GM23338 (cell line): Measurements from ENCODE around the gene SPC24. TPM values are rescaled to one million over a fixed set of nuclear protein-coding genes. Genes with fewer than 3 reads are reported as not detected.

Source experiments
- ATAC-seq: fragments of 200-7000 bp; cut with Tn5 transposase; 3 replicates; pipeline ENCODE4 v1.9.1; 2020
- DNase-seq: peaks from one replicate; pipeline ENCODE4 v3.0.0-alpha.2; 2015; ENCODE audit warnings: low spot score
- H2AFZ ChIP-seq: fragments of 200-600 bp; sonication (generic); 2 replicates; pipeline ENCODE4 v1.8.0; 2016; ENCODE audit warnings: antibody characterized with exemption, mild to moderate bottlenecking, moderate library complexity
- H3F3A ChIP-seq: fragments of 200-600 bp; sonication (generic); replicated peaks from 2 replicates; pipeline ENCODE4 v1.8.0; 2017; ENCODE audit warnings: antibody characterized with exemption, mixed run types, low read depth
- H3K27ac ChIP-seq: fragments of 200-600 bp; sonication (generic); 2 replicates; pipeline ENCODE4 v1.6.1; 2016; ENCODE audit warnings: low read depth
- H3K27me3 ChIP-seq: fragments of 200-600 bp; sonication (generic); 2 replicates; pipeline ENCODE4 v1.8.0; 2016; ENCODE audit warnings: mild to moderate bottlenecking, mixed run types, moderate library complexity; ENCODE audit not compliant: insufficient read depth
- H3K36me3 ChIP-seq: fragments of 200-600 bp; sonication (generic); 2 replicates; pipeline ENCODE4 v1.8.0; 2016; ENCODE audit warnings: mild to moderate bottlenecking; ENCODE audit not compliant: insufficient read depth
- H3K4me1 ChIP-seq: fragments of 200-600 bp; sonication (generic); 2 replicates; pipeline ENCODE4 v1.8.0; 2016; ENCODE audit warnings: mild to moderate bottlenecking, moderate library complexity; ENCODE audit not compliant: insufficient read depth
- H3K4me2 ChIP-seq: fragments of 200-600 bp; sonication (generic); 2 replicates; pipeline ENCODE4 v1.7.1; 2017; ENCODE audit warnings: mixed run types
- H3K4me3 ChIP-seq: fragments of 200-600 bp; sonication (generic); 2 replicates; pipeline ENCODE4 v1.6.1; 2016; ENCODE audit warnings: mixed run types
- H3K79me2 ChIP-seq: fragments of 200-600 bp; sonication (generic); replicated peaks from 2 replicates; pipeline ENCODE4 v1.8.0; 2017; ENCODE audit warnings: mild to moderate bottlenecking; ENCODE audit not compliant: insufficient read depth
- H3K9me2 ChIP-seq: fragments of 200-600 bp; sonication (generic); 2 replicates; pipeline ENCODE4 v1.8.0; 2017; ENCODE audit not compliant: insufficient read depth
- H4K20me1 ChIP-seq: fragments of 200-600 bp; sonication (generic); replicated peaks from 2 replicates; pipeline ENCODE4 v1.8.0; 2017; ENCODE audit warnings: mild to moderate bottlenecking; ENCODE audit not compliant: insufficient read depth
- H3K27ac Mint-ChIP-seq: 2 replicates; pipeline ENCODE4 v1.8.0; 2020; ENCODE audit warnings: inconsistent platforms, mild to moderate bottlenecking, moderate library complexity, mixed read lengths
- H3K27me3 Mint-ChIP-seq: 3 replicates; pipeline ENCODE4 v1.8.0; 2022; ENCODE audit warnings: low read depth, mild to moderate bottlenecking, moderate library complexity, mixed read lengths, inconsistent platforms; ENCODE audit not compliant: insufficient read depth, poor library complexity
- H3K36me3 Mint-ChIP-seq: 3 replicates; pipeline ENCODE4 v1.8.0; 2021; ENCODE audit warnings: low read depth, mild to moderate bottlenecking, inconsistent platforms, moderate library complexity, mixed read lengths
- H3K4me1 Mint-ChIP-seq: 3 replicates; pipeline ENCODE4 v1.8.0; 2020; ENCODE audit warnings: mild to moderate bottlenecking, inconsistent platforms, mixed read lengths
- H3K4me3 Mint-ChIP-seq: 3 replicates; pipeline ENCODE4 v1.8.0; 2021; ENCODE audit warnings: moderate library complexity, mild to moderate bottlenecking, inconsistent platforms, mixed read lengths
- H3K9me3 Mint-ChIP-seq: 3 replicates; pipeline ENCODE4 v1.8.0; 2020; ENCODE audit warnings: moderate library complexity, mild to moderate bottlenecking, inconsistent platforms, mixed read lengths
- CREB1 ChIP-seq: fragments of 250-450 bp; sonication (Bioruptor Pico); IDR thresholded peaks from 2 replicates; pipeline ENCODE4 v1.5.0; 2020; ENCODE audit warnings: low read depth, mild to moderate bottlenecking, moderate library complexity
- CTCF ChIP-seq, 2 experiments: fragments of 200-600 bp in 1 of 2; sonication (generic) in 1 of 2; conservative IDR thresholded peaks; 2 replicates each; pipeline versions ENCODE4 v1.5.1 to v1.6.1; 2016 to 2017; ENCODE audit warnings: antibody characterized with exemption in 2 of 2, low read depth in 2 of 2, mild to moderate bottlenecking in 2 of 2, moderate library complexity in 1 of 2
- ETS1 ChIP-seq: IDR thresholded peaks from 2 replicates; pipeline ENCODE4 v1.6.1; 2016; ENCODE audit warnings: antibody characterized with exemption
- EZH2 ChIP-seq: fragments of 200-600 bp; sonication (generic); IDR thresholded peaks from one replicate; pipeline ENCODE4 v1.8.0; 2017; ENCODE audit warnings: antibody characterized with exemption, mild to moderate bottlenecking, low read depth; ENCODE audit not compliant: unreplicated experiment
- EZH2phosphoT487 ChIP-seq: fragments of 200-600 bp; sonication (generic); IDR thresholded peaks from one replicate; pipeline ENCODE4 v1.8.1; 2018; ENCODE audit warnings: antibody characterized with exemption; ENCODE audit not compliant: unreplicated experiment
- JUNB ChIP-seq: IDR thresholded peaks from one replicate; pipeline ENCODE4 v1.6.1; 2016; ENCODE audit warnings: antibody characterized with exemption; ENCODE audit not compliant: unreplicated experiment
- NANOG ChIP-seq: IDR thresholded peaks from 2 replicates; pipeline ENCODE4 v1.6.1; 2016; ENCODE audit warnings: antibody characterized with exemption, borderline replicate concordance
- POLR2AphosphoS5 ChIP-seq: IDR thresholded peaks from 2 replicates; pipeline ENCODE4 v1.6.1; 2016; ENCODE audit warnings: antibody characterized with exemption, low read depth
- STAT1 ChIP-seq: IDR thresholded peaks from one replicate; pipeline ENCODE4 v1.6.1; 2016; ENCODE audit warnings: antibody characterized with exemption; ENCODE audit not compliant: unreplicated experiment
- ZNF114 ChIP-seq: fragments of 250-450 bp; sonication (Bioruptor Pico); IDR thresholded peaks from 2 replicates; pipeline ENCODE4 v1.5.0; 2020; ENCODE audit warnings: mild to moderate bottlenecking, moderate library complexity
- ZNF331 ChIP-seq: fragments of 250-450 bp; sonication (Bioruptor Pico); IDR thresholded peaks from 2 replicates; pipeline ENCODE4 v1.5.0; 2020; ENCODE audit warnings: low read depth, mild to moderate bottlenecking, moderate library complexity
- polyA plus RNA-seq: library from polyadenylated mRNA; unstranded; fragments of >200 nt; fragmentation: Nextera tagmentation; extraction: Ambion mirVana; gene quantifications from 2 replicates; pipeline ENCODE4 v1.2.1, GENCODE V29; 2016
- total RNA-seq: library from RNA; depleted of rRNA; stranded (reverse); fragments of >200 nt; shearing (Covaris generic); gene quantifications from 2 replicates; pipeline ENCODE4 v1.2.3, GENCODE V29; 2014
- TF ChIP-seq, protein P1 (sequence below): IDR thresholded peaks from one replicate; pipeline ENCODE4 v1.6.1; 2018; ENCODE audit warnings: antibody characterized with exemption; ENCODE audit not compliant: unreplicated experiment
- TF ChIP-seq, protein P2 (sequence below): fragments of 250-450 bp; sonication (Bioruptor Pico); IDR thresholded peaks from 2 replicates; pipeline ENCODE4 v1.5.0; 2020; ENCODE audit warnings: mild to moderate bottlenecking, moderate library complexity

SPC24 gene
- total and polyA plus RNA-seq, 2 experiments from 2014 or later, result 38.7 to 40.6 TPM

GRCh38 chr19:11198175-11198534 is 42.6 kb upstream of the SPC24 start:
- ATAC-seq, result no peak
- Histone ChIP-seq H2AFZ (0 out of 2 replicates have a peak overlapping the region, but pooled peaks have one; percentile 73), H3F3A (peaks cover 29% of the 10 kb centered on the region), H3K27ac (peak overlapping the region; percentile 68), H3K4me1 (peaks cover 8% of the 10 kb centered on the region; the same call in 1 of the 2 replicates), H3K4me2 (peak overlapping the region; percentile 74), H3K79me2 (no peaks in the 10 kb centered on the region), H3K27me3 (no peaks in the 10 kb centered on the region), H3K9me2 (no peaks in the 10 kb centered on the region), H3K4me3 (peak overlapping the region; percentile 83), H3K36me3 (no peaks in the 10 kb centered on the region), H4K20me1 (no peaks in the 10 kb centered on the region)
- Mint-ChIP-seq H3K27ac (no peak overlapping the region), H3K4me1 (peaks cover 4% of the 10 kb centered on the region), H3K4me3 (peak overlapping the region; percentile 75), H3K36me3 (peaks cover 11% of the 10 kb centered on the region; the same call in 2 of the 3 replicates), H3K9me3 (no peaks in the 10 kb centered on the region), H3K27me3 (peaks cover 9% of the 10 kb centered on the region)
- no peak for DNase-seq
- TF ChIP-seq CTCF (conservative IDR thresholded peaks at IDR 0.05; ENCODE audit: low read depth in 2 of 2) (no peak), JUNB (no peak), NANOG (no peak), CREB1 (CRISPR knock-in tag) (no peak), ZNF331 (CRISPR knock-in tag) (no peak), EZH2 (no peak), ZNF114 (no peak), ETS1 (no peak), STAT1 (no peak), EZH2phosphoT487 (no peak), POLR2AphosphoS5 (no peak)
- TF ChIP-seq, protein P1, sequence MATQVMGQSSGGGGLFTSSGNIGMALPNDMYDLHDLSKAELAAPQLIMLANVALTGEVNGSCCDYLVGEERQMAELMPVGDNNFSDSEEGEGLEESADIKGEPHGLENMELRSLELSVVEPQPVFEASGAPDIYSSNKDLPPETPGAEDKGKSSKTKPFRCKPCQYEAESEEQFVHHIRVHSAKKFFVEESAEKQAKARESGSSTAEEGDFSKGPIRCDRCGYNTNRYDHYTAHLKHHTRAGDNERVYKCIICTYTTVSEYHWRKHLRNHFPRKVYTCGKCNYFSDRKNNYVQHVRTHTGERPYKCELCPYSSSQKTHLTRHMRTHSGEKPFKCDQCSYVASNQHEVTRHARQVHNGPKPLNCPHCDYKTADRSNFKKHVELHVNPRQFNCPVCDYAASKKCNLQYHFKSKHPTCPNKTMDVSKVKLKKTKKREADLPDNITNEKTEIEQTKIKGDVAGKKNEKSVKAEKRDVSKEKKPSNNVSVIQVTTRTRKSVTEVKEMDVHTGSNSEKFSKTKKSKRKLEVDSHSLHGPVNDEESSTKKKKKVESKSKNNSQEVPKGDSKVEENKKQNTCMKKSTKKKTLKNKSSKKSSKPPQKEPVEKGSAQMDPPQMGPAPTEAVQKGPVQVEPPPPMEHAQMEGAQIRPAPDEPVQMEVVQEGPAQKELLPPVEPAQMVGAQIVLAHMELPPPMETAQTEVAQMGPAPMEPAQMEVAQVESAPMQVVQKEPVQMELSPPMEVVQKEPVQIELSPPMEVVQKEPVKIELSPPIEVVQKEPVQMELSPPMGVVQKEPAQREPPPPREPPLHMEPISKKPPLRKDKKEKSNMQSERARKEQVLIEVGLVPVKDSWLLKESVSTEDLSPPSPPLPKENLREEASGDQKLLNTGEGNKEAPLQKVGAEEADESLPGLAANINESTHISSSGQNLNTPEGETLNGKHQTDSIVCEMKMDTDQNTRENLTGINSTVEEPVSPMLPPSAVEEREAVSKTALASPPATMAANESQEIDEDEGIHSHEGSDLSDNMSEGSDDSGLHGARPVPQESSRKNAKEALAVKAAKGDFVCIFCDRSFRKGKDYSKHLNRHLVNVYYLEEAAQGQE, result no peak
- TF ChIP-seq, protein P2, sequence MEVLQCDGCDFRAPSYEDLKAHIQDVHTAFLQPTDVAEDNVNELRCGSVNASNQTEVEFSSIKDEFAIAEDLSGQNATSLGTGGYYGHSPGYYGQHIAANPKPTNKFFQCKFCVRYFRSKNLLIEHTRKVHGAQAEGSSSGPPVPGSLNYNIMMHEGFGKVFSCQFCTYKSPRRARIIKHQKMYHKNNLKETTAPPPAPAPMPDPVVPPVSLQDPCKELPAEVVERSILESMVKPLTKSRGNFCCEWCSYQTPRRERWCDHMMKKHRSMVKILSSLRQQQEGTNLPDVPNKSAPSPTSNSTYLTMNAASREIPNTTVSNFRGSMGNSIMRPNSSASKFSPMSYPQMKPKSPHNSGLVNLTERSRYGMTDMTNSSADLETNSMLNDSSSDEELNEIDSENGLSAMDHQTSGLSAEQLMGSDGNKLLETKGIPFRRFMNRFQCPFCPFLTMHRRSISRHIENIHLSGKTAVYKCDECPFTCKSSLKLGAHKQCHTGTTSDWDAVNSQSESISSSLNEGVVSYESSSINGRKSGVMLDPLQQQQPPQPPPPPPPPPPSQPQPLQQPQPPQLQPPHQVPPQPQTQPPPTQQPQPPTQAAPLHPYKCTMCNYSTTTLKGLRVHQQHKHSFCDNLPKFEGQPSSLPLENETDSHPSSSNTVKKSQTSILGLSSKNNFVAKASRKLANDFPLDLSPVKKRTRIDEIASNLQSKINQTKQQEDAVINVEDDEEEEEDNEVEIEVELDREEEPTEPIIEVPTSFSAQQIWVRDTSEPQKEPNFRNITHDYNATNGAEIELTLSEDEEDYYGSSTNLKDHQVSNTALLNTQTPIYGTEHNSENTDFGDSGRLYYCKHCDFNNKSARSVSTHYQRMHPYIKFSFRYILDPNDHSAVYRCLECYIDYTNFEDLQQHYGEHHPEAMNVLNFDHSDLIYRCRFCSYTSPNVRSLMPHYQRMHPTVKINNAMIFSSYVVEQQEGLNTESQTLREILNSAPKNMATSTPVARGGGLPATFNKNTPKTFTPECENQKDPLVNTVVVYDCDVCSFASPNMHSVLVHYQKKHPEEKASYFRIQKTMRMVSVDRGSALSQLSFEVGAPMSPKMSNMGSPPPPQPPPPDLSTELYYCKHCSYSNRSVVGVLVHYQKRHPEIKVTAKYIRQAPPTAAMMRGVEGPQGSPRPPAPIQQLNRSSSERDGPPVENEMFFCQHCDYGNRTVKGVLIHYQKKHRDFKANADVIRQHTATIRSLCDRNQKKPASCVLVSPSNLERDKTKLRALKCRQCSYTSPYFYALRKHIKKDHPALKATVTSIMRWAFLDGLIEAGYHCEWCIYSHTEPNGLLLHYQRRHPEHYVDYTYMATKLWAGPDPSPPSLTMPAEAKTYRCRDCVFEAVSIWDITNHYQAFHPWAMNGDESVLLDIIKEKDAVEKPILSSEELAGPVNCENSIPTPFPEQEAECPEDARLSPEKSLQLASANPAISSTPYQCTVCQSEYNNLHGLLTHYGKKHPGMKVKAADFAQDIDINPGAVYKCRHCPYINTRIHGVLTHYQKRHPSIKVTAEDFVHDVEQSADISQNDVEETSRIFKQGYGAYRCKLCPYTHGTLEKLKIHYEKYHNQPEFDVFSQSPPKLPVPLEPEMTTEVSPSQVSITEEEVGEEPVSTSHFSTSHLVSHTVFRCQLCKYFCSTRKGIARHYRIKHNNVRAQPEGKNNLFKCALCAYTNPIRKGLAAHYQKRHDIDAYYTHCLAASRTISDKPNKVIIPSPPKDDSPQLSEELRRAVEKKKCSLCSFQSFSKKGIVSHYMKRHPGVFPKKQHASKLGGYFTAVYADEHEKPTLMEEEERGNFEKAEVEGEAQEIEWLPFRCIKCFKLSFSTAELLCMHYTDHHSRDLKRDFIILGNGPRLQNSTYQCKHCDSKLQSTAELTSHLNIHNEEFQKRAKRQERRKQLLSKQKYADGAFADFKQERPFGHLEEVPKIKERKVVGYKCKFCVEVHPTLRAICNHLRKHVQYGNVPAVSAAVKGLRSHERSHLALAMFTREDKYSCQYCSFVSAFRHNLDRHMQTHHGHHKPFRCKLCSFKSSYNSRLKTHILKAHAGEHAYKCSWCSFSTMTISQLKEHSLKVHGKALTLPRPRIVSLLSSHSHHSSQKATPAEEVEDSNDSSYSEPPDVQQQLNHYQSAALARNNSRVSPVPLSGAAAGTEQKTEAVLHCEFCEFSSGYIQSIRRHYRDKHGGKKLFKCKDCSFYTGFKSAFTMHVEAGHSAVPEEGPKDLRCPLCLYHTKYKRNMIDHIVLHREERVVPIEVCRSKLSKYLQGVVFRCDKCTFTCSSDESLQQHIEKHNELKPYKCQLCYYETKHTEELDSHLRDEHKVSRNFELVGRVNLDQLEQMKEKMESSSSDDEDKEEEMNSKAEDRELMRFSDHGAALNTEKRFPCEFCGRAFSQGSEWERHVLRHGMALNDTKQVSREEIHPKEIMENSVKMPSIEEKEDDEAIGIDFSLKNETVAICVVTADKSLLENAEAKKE (CRISPR knock-in tag), result no peak
